HG03439 (cell line): ENCODE measurements around the gene UMODL1.

Source experiments
- ATAC-seq: cut with Tn5 transposase; IDR thresholded peaks from one replicate; pipeline ENCODE4 v1.9.1; 2021; ENCODE audit warnings: mild to moderate bottlenecking, moderate library complexity; ENCODE audit not compliant: unreplicated experiment

The UMODL1 gene

GRCh38 chr21:42146273-42146805, 75.2 kb downstream of the UMODL1 start:
- ATAC-seq, result no peak

GRCh38 chr21:42146821-42147220, 75.7 kb downstream of the UMODL1 start:
- ATAC-seq, result no peak

GRCh38 chr21:42147386-42148020, 76.4 kb downstream of the UMODL1 start:
- no peak for ATAC-seq

GRCh38 chr21:42148097-42148496, 77.0 kb downstream of the UMODL1 start:
- no peak for ATAC-seq

- ATAC-seq, result no peak
These were observed 77.5 kb downstream of the UMODL1 start for GRCh38 chr21:42148584-42148983.

GRCh38 chr21:42149656-42150473, 78.7 kb downstream of the UMODL1 start:
- no peak for ATAC-seq

GRCh38 chr21:42150474-42151085, 79.5 kb downstream of the UMODL1 start:
- ATAC-seq, result no peak

GRCh38 chr21:42151148-42151947, 80.2 kb downstream of the UMODL1 start:
- no peak for ATAC-seq

GRCh38 chr21:42151948-42152220, 80.8 kb downstream of the UMODL1 start:
- ATAC-seq, result no peak

GRCh38 chr21:42153046-42153686, 82.0 kb downstream of the UMODL1 start:
- no peak for ATAC-seq

- ATAC-seq, result no peak
These were observed 82.6 kb downstream of the UMODL1 start for GRCh38 chr21:42153746-42154145.

- ATAC-seq, result no peak
These were observed 83.3 kb downstream of the UMODL1 start for GRCh38 chr21:42154237-42155044.

GRCh38 chr21:42155045-42155855, 84.1 kb downstream of the UMODL1 start:
- ATAC-seq, result no peak

- no peak for ATAC-seq
These were observed 85.8 kb downstream of the UMODL1 start for GRCh38 chr21:42156690-42157605.

GRCh38 chr21:42157606-42158310, 86.6 kb downstream of the UMODL1 start:
- ATAC-seq, result no peak

- no peak for ATAC-seq
These were observed 87.7 kb downstream of the UMODL1 start for GRCh38 chr21:42158846-42159245.

GRCh38 chr21:42159560-42160110, 88.5 kb downstream of the UMODL1 start:
- no peak for ATAC-seq
